ENCODE results near the gene CRY2. TPM values are rescaled to one million over a fixed set of nuclear protein-coding genes. Genes with fewer than 3 reads are reported as not detected.
A peak's percentile ranks its signal among the peaks of the same experiment; 100 is the strongest.

Gene CRY2
- total RNA-seq, 1 donor from 2014 or later: 33.8 TPM

DNA sequence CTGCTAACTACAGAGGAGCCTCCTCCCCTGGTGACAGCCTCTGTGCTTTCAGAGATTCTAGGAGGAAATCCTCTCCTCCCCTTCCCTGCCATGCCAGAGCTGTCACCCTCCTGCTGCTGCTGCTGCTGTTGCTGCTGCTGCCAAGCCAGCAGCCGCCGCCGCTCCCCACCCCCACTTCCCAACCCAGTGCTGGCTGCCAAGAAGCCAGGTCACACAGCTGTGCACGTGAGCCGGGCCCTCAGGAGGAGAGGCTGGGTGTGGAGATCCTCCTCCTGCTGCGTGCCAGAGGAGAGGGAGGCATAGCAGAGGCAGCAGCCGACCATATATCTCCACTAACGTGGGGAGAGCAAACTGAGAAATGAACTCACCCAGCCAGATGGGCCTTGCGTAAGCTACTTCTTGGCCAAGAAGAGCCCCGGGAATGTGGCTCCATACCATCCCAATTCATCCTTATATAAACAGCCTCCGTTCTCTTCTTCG is 12.4 kb downstream of the CRY2 start:
- H3K4me3 Mint-ChIP-seq: no peak overlapping the region
- no peaks in the 10 kb centered on the region for H3K9me3 Mint-ChIP-seq
- peaks cover 4% of the 10 kb centered on the region for H3K4me1 Mint-ChIP-seq
- no peaks in the 10 kb centered on the region for H3K27me3 Mint-ChIP-seq (ENCODE audit: low read depth)
- TF ChIP-seq, protein P1, sequence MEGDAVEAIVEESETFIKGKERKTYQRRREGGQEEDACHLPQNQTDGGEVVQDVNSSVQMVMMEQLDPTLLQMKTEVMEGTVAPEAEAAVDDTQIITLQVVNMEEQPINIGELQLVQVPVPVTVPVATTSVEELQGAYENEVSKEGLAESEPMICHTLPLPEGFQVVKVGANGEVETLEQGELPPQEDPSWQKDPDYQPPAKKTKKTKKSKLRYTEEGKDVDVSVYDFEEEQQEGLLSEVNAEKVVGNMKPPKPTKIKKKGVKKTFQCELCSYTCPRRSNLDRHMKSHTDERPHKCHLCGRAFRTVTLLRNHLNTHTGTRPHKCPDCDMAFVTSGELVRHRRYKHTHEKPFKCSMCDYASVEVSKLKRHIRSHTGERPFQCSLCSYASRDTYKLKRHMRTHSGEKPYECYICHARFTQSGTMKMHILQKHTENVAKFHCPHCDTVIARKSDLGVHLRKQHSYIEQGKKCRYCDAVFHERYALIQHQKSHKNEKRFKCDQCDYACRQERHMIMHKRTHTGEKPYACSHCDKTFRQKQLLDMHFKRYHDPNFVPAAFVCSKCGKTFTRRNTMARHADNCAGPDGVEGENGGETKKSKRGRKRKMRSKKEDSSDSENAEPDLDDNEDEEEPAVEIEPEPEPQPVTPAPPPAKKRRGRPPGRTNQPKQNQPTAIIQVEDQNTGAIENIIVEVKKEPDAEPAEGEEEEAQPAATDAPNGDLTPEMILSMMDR (IDR thresholded peaks at IDR 0.05; ENCODE audit: unreplicated experiment): no peak
- peak in 1 of 2 experiments; percentile 65 for DNase-seq (ENCODE audit: low spot score in 2 of 2, unreplicated experiment in 2 of 2)
- H3K36me3 Mint-ChIP-seq: peaks cover 13% of the 10 kb centered on the region
- H3K27ac Mint-ChIP-seq: peak overlapping the region; percentile 73

DNA sequence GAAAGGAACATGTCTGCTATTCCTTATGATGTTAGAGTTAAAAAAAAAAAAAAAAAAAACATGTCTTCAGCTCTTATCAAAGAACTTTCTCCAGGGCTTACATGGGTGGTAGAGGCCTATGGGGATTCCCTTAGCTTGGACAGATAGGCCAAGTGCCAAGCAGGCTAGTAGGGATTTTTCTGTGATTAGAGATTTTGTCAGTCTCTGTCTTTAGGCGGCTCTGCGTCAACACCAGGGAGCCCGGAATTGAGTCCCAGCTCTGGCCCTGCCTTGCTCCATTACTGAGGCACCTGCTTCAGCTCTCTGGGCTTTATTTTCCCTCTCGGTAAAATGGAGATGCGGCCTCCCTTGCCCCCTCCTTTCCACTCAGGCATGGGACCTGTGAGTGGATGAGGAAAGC is 13.1 kb downstream of the CRY2 start:
- Mint-ChIP-seq H3K27ac (peak overlapping the region; percentile 73), H3K27me3 (ENCODE audit: low read depth) (no peaks in the 10 kb centered on the region), H3K4me3 (no peak overlapping the region), H3K9me3 (no peaks in the 10 kb centered on the region), H3K4me1 (peaks cover 4% of the 10 kb centered on the region), H3K36me3 (peaks cover 13% of the 10 kb centered on the region)
- DNase-seq (ENCODE audit: low spot score in 2 of 2, unreplicated experiment in 2 of 2): no peak
- TF ChIP-seq, protein P1 (IDR thresholded peaks at IDR 0.05; ENCODE audit: unreplicated experiment): no peak

DNA sequence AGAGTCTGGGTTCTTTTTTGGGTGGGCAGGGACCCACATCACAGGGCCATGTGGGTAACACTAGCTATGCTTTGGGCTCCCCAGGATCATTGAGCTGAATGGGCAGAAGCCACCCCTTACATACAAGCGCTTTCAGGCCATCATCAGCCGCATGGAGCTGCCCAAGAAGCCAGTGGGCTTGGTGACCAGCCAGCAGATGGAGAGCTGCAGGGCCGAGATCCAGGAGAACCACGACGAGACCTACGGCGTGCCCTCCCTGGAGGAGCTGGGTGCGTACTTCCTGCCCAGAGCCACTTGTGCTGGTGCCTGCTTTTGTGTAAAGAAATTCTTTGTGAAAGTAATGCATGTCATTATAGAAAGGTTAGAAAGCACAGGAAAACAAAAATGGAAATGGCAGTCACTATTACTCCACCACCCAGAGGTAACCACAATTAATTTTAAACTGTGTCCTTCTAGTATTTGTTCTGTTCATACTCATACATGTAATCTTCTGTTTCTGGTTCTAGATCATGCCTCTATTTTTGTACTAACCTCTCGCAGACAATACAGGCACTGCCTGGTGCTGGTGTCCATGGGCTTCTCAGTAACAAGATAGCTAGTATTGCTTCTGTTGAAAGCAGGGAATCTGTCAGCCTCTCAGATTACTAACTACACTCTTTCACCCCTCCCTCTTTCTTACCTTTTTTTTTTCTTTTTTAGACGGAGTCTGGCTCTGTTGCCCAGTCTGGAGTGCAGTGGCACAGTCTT is 13.7 kb downstream of the CRY2 start:
- Mint-ChIP-seq H3K27ac (no peak overlapping the region), H3K4me3 (no peak overlapping the region), H3K36me3 (peaks cover 19% of the 10 kb centered on the region)

DNA sequence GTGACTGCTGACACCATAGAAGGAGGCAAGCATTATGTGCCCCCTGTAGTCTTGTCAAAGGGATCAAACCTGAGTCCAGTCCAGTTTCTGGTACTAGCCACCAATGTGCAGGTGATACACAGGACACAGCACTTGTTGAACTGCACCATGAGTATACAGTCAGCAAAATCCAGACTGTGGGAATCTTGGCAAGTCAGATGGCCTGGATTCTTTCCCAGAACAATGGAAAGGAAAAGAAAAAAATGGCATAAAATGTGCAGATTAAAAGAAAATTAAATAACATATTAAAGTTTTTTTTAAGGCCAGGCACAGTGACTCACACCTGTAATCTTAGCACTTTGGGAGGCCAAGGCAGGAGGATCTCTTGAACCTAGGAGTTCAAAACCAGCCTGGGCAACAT is 16.8 kb downstream of the CRY2 start:
- TF ChIP-seq, protein P1 (IDR thresholded peaks at IDR 0.05; ENCODE audit: unreplicated experiment): no peak
- Mint-ChIP-seq H3K4me3 (no peak overlapping the region), H3K27ac (no peak overlapping the region), H3K4me1 (peaks cover 4% of the 10 kb centered on the region), H3K27me3 (ENCODE audit: low read depth) (no peaks in the 10 kb centered on the region), H3K9me3 (no peaks in the 10 kb centered on the region), H3K36me3 (peaks cover 21% of the 10 kb centered on the region)
- DNase-seq (ENCODE audit: low spot score in 2 of 2, unreplicated experiment in 2 of 2): no peak

More for the DNA sequence above, 13.7 kb downstream of the CRY2 start:
- no peak for DNase-seq (ENCODE audit: low spot score in 2 of 2, unreplicated experiment in 2 of 2)
- TF ChIP-seq, protein P1 (IDR thresholded peaks at IDR 0.05; ENCODE audit: unreplicated experiment): no peak
- Mint-ChIP-seq H3K4me1 (peaks cover 4% of the 10 kb centered on the region), H3K9me3 (no peaks in the 10 kb centered on the region), H3K27me3 (ENCODE audit: low read depth) (no peaks in the 10 kb centered on the region)

DNA sequence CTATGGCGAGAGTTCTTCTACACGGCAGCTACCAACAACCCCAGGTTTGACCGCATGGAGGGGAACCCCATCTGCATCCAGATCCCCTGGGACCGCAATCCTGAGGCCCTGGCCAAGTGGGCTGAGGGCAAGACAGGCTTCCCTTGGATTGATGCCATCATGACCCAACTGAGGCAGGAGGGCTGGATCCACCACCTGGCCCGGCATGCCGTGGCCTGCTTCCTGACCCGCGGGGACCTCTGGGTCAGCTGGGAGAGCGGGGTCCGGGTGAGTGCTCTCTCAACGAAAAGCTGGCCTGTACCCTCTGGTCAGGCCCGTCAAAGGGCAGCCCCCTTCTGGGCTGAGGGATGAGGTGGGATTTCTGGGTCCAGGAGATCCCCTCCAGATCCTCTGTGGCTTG is 22.3 kb downstream of the CRY2 start:
- peaks cover 37% of the 10 kb centered on the region for H3K36me3 Mint-ChIP-seq
- no peaks in the 10 kb centered on the region for H3K27me3 Mint-ChIP-seq (ENCODE audit: low read depth)
- no peaks in the 10 kb centered on the region for H3K9me3 Mint-ChIP-seq
- no peak for DNase-seq (ENCODE audit: low spot score in 2 of 2, unreplicated experiment in 2 of 2)
- H3K4me1 Mint-ChIP-seq: no peaks in the 10 kb centered on the region
- TF ChIP-seq, protein P1 (IDR thresholded peaks at IDR 0.05; ENCODE audit: unreplicated experiment): no peak
- no peak overlapping the region for H3K4me3 Mint-ChIP-seq
- no peak overlapping the region for H3K27ac Mint-ChIP-seq
